ENCODE results near the gene CIB1. TPM values are rescaled to one million over a fixed set of nuclear protein-coding genes. Genes with fewer than 3 reads are reported as not detected.

Gene CIB1
- total RNA-seq, 1 experiment from 2014 or later = 23.0 TPM

GRCh38 chr15:90230071-90230494 lies 3.7 kb downstream of the CIB1 start:
- H3K79me1 ChIP-seq (ENCODE audit: insufficient read depth, low read depth, low read length, poor library complexity, severe bottlenecking) = no peaks in the 10 kb centered on the region
- Mint-ChIP-seq H3K9me3 (no peaks in the 10 kb centered on the region), H3K27me3 (ENCODE audit: low read depth) (peaks cover 1% of the 10 kb centered on the region; the same call in 1 of the 2 replicates), H3K4me1 (peaks cover 15 to 16% of the 10 kb centered on the region in 2 experiments), H3K4me3 (no peak overlapping the region), H3K36me3 (ENCODE audit: insufficient read depth in 1 of 3, low read depth in 3 of 3) (peaks cover 18 to 50% (median 37%) of the 10 kb centered on the region in 3 experiments), H3K27ac (no peak overlapping the region; a peak in 1 of 7 replicates)
- H3K56ac ChIP-seq (ENCODE audit: insufficient read length, low read depth, low read length) = no peak overlapping the region
- H2AFZ ChIP-seq (ENCODE audit: low read length) = no peak overlapping the region
- H4K8ac ChIP-seq (replicated peaks; ENCODE audit: insufficient read length, low read depth, low read length) = no peak overlapping the region
- H3K4ac ChIP-seq (ENCODE audit: low read depth, low read length) = no peak overlapping the region
- no CpG with 5 or more reads among the region's 12 CpGs for WGBS (ENCODE audit: extremely low coverage, insufficient read length, low lambda C conversion rate)
- no peak overlapping the region for H4K5ac ChIP-seq (ENCODE audit: insufficient read length, low read depth, low read length)
- no peak overlapping the region for H2BK12ac ChIP-seq (ENCODE audit: insufficient read length, low read depth, low read length)
- H3K9me3 ChIP-seq (ENCODE audit: control insufficient read depth, low read depth, low read length) = no peaks in the 10 kb centered on the region
- H2AK5ac ChIP-seq (ENCODE audit: insufficient read length, low read length) = no peak overlapping the region
- no peak overlapping the region for H3K18ac ChIP-seq (ENCODE audit: insufficient read length, low read depth, low read length)
- no peak overlapping the region for H2BK15ac ChIP-seq (ENCODE audit: low read depth, low read length)
- H3K14ac ChIP-seq (ENCODE audit: insufficient read depth, low read length) = no peak overlapping the region
- no peak overlapping the region for H2BK120ac ChIP-seq (ENCODE audit: low read depth, low read length, poor library complexity, severe bottlenecking)
- H4K20me1 ChIP-seq (ENCODE audit: control insufficient read depth, insufficient read depth, insufficient read length) = no peaks in the 10 kb centered on the region
- H3K27me3 ChIP-seq (ENCODE audit: insufficient read depth, low read length) = no peaks in the 10 kb centered on the region
- H3K4me2 ChIP-seq (ENCODE audit: insufficient read depth, insufficient read length, low read length) = no peak overlapping the region
- H3T11ph ChIP-seq (ENCODE audit: low read length) = no peak overlapping the region
- no peak for DNase-seq
- no peak for TF ChIP-seq CTCF (conservative IDR thresholded peaks at IDR 0.05)
- H3K23me2 ChIP-seq (ENCODE audit: insufficient read length, low read depth, low read length, poor library complexity, severe bottlenecking) = peaks cover 12% of the 10 kb centered on the region
- H3K79me2 ChIP-seq (ENCODE audit: insufficient read depth, low read length) = no peaks in the 10 kb centered on the region
- no peak overlapping the region for H4K91ac ChIP-seq (ENCODE audit: insufficient read length, low read depth, low read length)
- H3K9ac ChIP-seq (ENCODE audit: extremely low read depth, insufficient read length, low read length) = no peak overlapping the region
- no peak overlapping the region for H2BK20ac ChIP-seq (ENCODE audit: low read depth, low read length, poor library complexity, severe bottlenecking)
- no peak overlapping the region for H3K23ac ChIP-seq (ENCODE audit: insufficient read length, low read depth, low read length)
- no peaks in the 10 kb centered on the region; the same call in 1 of the 2 replicates for H3K4me1 ChIP-seq (ENCODE audit: insufficient read depth, low read length)
- no peak overlapping the region for H2BK5ac ChIP-seq (ENCODE audit: insufficient read length, low read length)
- H3K27ac ChIP-seq (ENCODE audit: insufficient read length, low read depth, low read length) = no peak overlapping the region

All from H9 (cell line).